ENCODE results near the gene DAAM1.

- TF ChIP-seq CTCF (IDR thresholded peaks at IDR 0.05), result no peak
- TF ChIP-seq POLR2A (IDR thresholded peaks at IDR 0.05), result no peak
Measured at GRCh38 chr14:59182641-59183040, 5.8 kb upstream of the DAAM1 start.

All from breast epithelium (tissue), 3 donors.